Keratinocyte (primary cell): ENCODE results near the gene CCDC83. TPM values are rescaled to one million over a fixed set of nuclear protein-coding genes. Genes with fewer than 3 reads are reported as not detected.
"Not testable (repeated sequence)": the region's sequence is repeated elsewhere in the genome, so short reads cannot be mapped to it uniquely, and the experiment has no call there.

Source experiments
- DNase-seq: peaks from one replicate; pipeline ENCODE4 v3.0.0-alpha.2; 2011; ENCODE audit warnings: low read depth, missing footprints, low spot score
- FAIRE-seq: peaks from 2 replicates; lab custom pipeline; 2011; peaks lifted over from hg19 to GRCh38; lab: Jason Lieb, UNC
- H2AFZ ChIP-seq: 2 replicates; pipeline ENCODE4 v1.6.0; 2012; ENCODE audit warnings: low read length, control low read depth, inconsistent platforms; ENCODE audit not compliant: control insufficient read depth
- H3K27ac ChIP-seq: 2 replicates; pipeline ENCODE4 v1.5.1; 2011; ENCODE audit warnings: low read length; ENCODE audit not compliant: control insufficient read depth, insufficient read depth
- H3K27me3 ChIP-seq: 3 replicates; pipeline ENCODE4 v1.6.0; 2011; ENCODE audit warnings: low read length; ENCODE audit not compliant: control insufficient read depth, insufficient read depth; ENCODE audit errors: extremely low read depth
- H3K36me3 ChIP-seq, 2 experiments: 2 replicates in 1 of 2; 3 replicates in 1 of 2; pipeline ENCODE4 v1.5.1; 2011; ENCODE audit warnings: low read length in 2 of 2, mild to moderate bottlenecking in 1 of 2; ENCODE audit not compliant: control insufficient read depth in 2 of 2, insufficient read depth in 2 of 2; ENCODE audit errors: extremely low read depth in 1 of 2
- H3K4me1 ChIP-seq: 3 replicates; pipeline ENCODE4 v1.5.1; 2011; ENCODE audit warnings: low read length; ENCODE audit not compliant: control insufficient read depth, insufficient read depth; ENCODE audit errors: extremely low read depth
- H3K4me2 ChIP-seq: 3 replicates; pipeline ENCODE4 v1.6.0; 2011; ENCODE audit warnings: low read depth, low read length; ENCODE audit not compliant: control insufficient read depth, insufficient read depth; ENCODE audit errors: extremely low read depth
- H3K4me3 ChIP-seq, 3 experiments: fragments of 200-600 bp in 1 of 3; sonication (generic) in 1 of 3; 2 replicates in 2 of 3; 3 replicates in 1 of 3; pipeline ENCODE4 v1.5.1; 2011 to 2016; ENCODE audit warnings: low read length in 3 of 3, mild to moderate bottlenecking in 3 of 3, control low read depth in 2 of 3, inconsistent platforms in 1 of 3, low read depth in 1 of 3, mixed read lengths in 1 of 3, mixed run types in 1 of 3, moderate library complexity in 1 of 3; ENCODE audit not compliant: control insufficient read depth in 2 of 3, insufficient read depth in 2 of 3; ENCODE audit errors: extremely low read depth in 1 of 3
- H3K79me2 ChIP-seq: 2 replicates; pipeline ENCODE4 v1.6.0; 2012; ENCODE audit warnings: low read length; ENCODE audit not compliant: control insufficient read depth, insufficient read depth
- H3K9ac ChIP-seq: 3 replicates; pipeline ENCODE4 v1.6.0; 2011; ENCODE audit warnings: low read length; ENCODE audit not compliant: control insufficient read depth, insufficient read depth; ENCODE audit errors: extremely low read depth
- H3K9me1 ChIP-seq: 3 replicates; pipeline ENCODE4 v1.6.0; 2011; ENCODE audit warnings: low read length; ENCODE audit not compliant: control insufficient read depth, insufficient read depth; ENCODE audit errors: extremely low read depth
- H3K9me3 ChIP-seq: 2 replicates; pipeline ENCODE4 v1.5.1; 2012; ENCODE audit warnings: low read depth, low read length; ENCODE audit not compliant: control insufficient read depth
- H4K20me1 ChIP-seq: 3 replicates; pipeline ENCODE4 v1.6.0; 2011; ENCODE audit warnings: low read length; ENCODE audit not compliant: control insufficient read depth, insufficient read depth; ENCODE audit errors: extremely low read depth
- CTCF ChIP-seq, 3 experiments: IDR thresholded peaks in 1 of 3; conservative IDR thresholded peaks in 1 of 3; optimal IDR thresholded peaks in 1 of 3; 2 replicates in 2 of 3; 3 replicates in 1 of 3; pipeline versions ENCODE3 to v1.5.1; 2011; ENCODE audit warnings: low read length in 3 of 3, mild to moderate bottlenecking in 3 of 3, moderate library complexity in 2 of 3, control low read depth in 1 of 3, inconsistent platforms in 1 of 3; ENCODE audit not compliant: insufficient read depth in 2 of 3; ENCODE audit errors: extremely low read depth in 1 of 3
- EZH2 ChIP-seq: IDR thresholded peaks from one replicate; pipeline ENCODE4 v1.6.1; 2012; ENCODE audit warnings: inconsistent platforms, mild to moderate bottlenecking, low read length, moderate library complexity
- dilution Hi-C: fragments of 300-500 bp; cut with MboI; formaldehyde crosslinking; loops from one replicate; pipeline ENCODE4 v1.7.0; 2020; ENCODE audit warnings: low sequenced_read_pairs; ENCODE audit not compliant: extremely low pct_ligation_motif_present
- polyA plus RNA-seq, 5 experiments: library from polyadenylated mRNA; depleted of rRNA in 3 of 5; stranded (reverse) in 3 of 5; stranded (forward) in 1 of 5; unstranded in 1 of 5; fragments of >200 nt; gene quantifications; 1 replicate in 1 of 5; 2 replicates in 3 of 5; 3 replicates in 1 of 5; pipeline versions ENCODE4 v1.2.1 to v1.2.3, GENCODE V29; 2011 to 2012; ENCODE audit warnings: missing spikeins in 2 of 5, low read depth in 1 of 5, low replicate concordance in 1 of 5

The CCDC83 gene
- polyA plus RNA-seq, 1 donor (not counting 4 experiments of a cell fraction or from before 2014, with no cell fraction given) = not detected

- dilution Hi-C loops = no loop called here
- no peak overlapping the region for H2AFZ ChIP-seq
- no peaks in the 10 kb centered on the region for H3K4me1 ChIP-seq
- no peaks in the 10 kb centered on the region for H4K20me1 ChIP-seq
- FAIRE-seq = no peak
- no peaks in the 10 kb centered on the region for H3K36me3 ChIP-seq
- no peaks in the 10 kb centered on the region for H3K79me2 ChIP-seq
- no peak overlapping the region for H3K4me2 ChIP-seq
- DNase-seq = no peak
- no peak overlapping the region for H3K4me3 ChIP-seq
- no peak overlapping the region for H3K27ac ChIP-seq
- H3K9me1 ChIP-seq = no peaks in the 10 kb centered on the region
- no peaks in the 10 kb centered on the region for H3K27me3 ChIP-seq
- H3K9me3 ChIP-seq = no peaks in the 10 kb centered on the region
- TF ChIP-seq CTCF (optimal IDR thresholded peaks at IDR 0.05 in 1 of 3, IDR thresholded peaks at IDR 0.05 in 1 of 3, conservative IDR thresholded peaks at IDR 0.05 in 1 of 3; ENCODE audit: extremely low read depth in 1 of 3, insufficient read depth in 2 of 3, low read length in 3 of 3) = no peak
- TF ChIP-seq EZH2 = no peak
- no peak overlapping the region for H3K9ac ChIP-seq
These were observed 19.5 kb upstream of the CCDC83 start for GRCh38 chr11:85835729-85836128.

DNA sequence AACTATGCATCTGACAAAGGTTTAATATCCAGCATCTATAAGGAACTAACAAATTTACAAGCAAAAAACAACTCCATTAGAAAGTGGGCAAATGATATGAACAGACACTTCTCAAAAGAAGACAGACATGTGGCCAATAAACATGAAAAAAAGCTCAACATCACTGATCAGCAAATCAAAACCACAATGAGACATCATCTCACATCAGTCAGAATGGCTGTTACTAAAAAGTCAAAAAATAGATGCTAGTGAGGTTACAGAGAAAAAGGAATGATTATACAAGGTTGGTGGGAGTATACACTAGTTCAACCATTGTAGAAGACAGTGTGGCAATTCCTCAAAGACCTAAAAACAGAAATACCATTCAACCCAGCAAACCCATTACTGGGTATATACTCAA is 14.3 kb upstream of the CCDC83 start:
- H3K9me1 ChIP-seq, H3K36me3 ChIP-seq, H3K9me3 ChIP-seq, H3K79me2 ChIP-seq, H2AFZ ChIP-seq, H4K20me1 ChIP-seq, H3K27ac ChIP-seq, H3K4me2 ChIP-seq, H3K27me3 ChIP-seq, H3K9ac ChIP-seq, dilution Hi-C loops, FAIRE-seq, H3K4me3 ChIP-seq, DNase-seq: not testable (repeated sequence)
- H3K4me1 ChIP-seq = peaks cover 17% of the 10 kb centered on the region

DNA sequence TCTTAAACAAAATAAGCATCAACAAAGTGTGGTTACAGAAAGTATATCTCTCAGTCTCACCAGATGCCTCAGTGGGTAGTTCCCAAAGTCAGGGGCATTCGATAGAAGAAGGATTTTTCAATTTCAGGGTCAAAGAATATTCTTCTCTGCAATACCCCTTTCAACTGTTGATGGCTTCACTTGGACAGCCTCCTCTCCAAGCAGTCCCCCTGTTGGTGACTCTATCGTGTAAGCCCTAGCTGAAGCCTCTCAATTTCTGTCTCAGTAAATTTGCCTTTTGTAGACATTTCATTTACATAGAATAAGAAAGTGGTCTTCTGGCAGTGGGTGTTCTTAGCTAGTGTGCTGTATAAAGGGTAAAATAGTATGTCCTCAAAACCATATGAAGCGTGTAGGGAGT is 11.3 kb upstream of the CCDC83 start:
- no peaks in the 10 kb centered on the region for H3K36me3 ChIP-seq
- H3K4me3 ChIP-seq = no peak overlapping the region
- H3K79me2 ChIP-seq = no peaks in the 10 kb centered on the region
- H3K9ac ChIP-seq = no peak overlapping the region
- H3K27me3 ChIP-seq = no peaks in the 10 kb centered on the region
- TF ChIP-seq EZH2 (no peak), CTCF (optimal IDR thresholded peaks at IDR 0.05 in 1 of 3, IDR thresholded peaks at IDR 0.05 in 1 of 3, conservative IDR thresholded peaks at IDR 0.05 in 1 of 3; ENCODE audit: extremely low read depth in 1 of 3, insufficient read depth in 2 of 3, low read length in 3 of 3) (no peak)
- no peak for DNase-seq
- H3K9me3 ChIP-seq = no peaks in the 10 kb centered on the region
- H2AFZ ChIP-seq = no peak overlapping the region
- no peaks in the 10 kb centered on the region for H4K20me1 ChIP-seq
- H3K9me1 ChIP-seq = no peaks in the 10 kb centered on the region
- H3K4me1 ChIP-seq = peaks cover 17% of the 10 kb centered on the region
- dilution Hi-C loops = no loop called here
- no peak for FAIRE-seq
- H3K27ac ChIP-seq = no peak overlapping the region
- peak overlapping the region; percentile 3 for H3K4me2 ChIP-seq
